ENCODE measurements around the gene ATOX1. TPM values are rescaled to one million over a fixed set of nuclear protein-coding genes. Genes with fewer than 3 reads are reported as not detected.
"Not testable (repeated sequence)": the region's sequence is repeated elsewhere in the genome, so short reads cannot be mapped to it uniquely, and the experiment has no call there.

The ATOX1 gene
- total and polyA plus RNA-seq, 9 of the 15 experiments (the other 6 are each of a cell fraction or from before 2014, with no cell fraction given), result 59.2 to 318 (median 86.2) TPM

- FAIRE-seq; H3K4me3 ChIP-seq; CTCF ChIA-PET (ENCODE audit: low intra/inter-chr PET ratio); H3K4me2 ChIP-seq (ENCODE audit: insufficient read depth, low read length); H3K9me1 ChIP-seq (ENCODE audit: control insufficient read depth, insufficient read depth, low read length); H2AFZ ChIP-seq (ENCODE audit: low read depth, low read length); H4K20me1 ChIP-seq (replicated peaks; ENCODE audit: control insufficient read depth, insufficient read depth, low read length); H3K4me1 ChIP-seq (replicated peaks in 1 of 2; ENCODE audit: control insufficient read depth in 2 of 2, insufficient read depth in 2 of 2, low read length in 2 of 2); H3K27ac ChIP-seq (ENCODE audit: extremely low read depth, low read depth, low read length); BruUV-seq (replicated peaks); POLR2A ChIA-PET; ATAC-seq; intact Hi-C loops (cut with micrococcal nuclease); H3K36me3 ChIP-seq (ENCODE audit: control insufficient read depth, insufficient read depth, low read length); DNase-seq (ENCODE audit: extremely low read depth in 1 of 4, low spot score in 3 of 4); H3K27me3 ChIP-seq (ENCODE audit: control insufficient read depth in 2 of 2, insufficient read depth in 2 of 2, low read length in 2 of 2); H3K9me3 ChIP-seq (replicated peaks; ENCODE audit: control insufficient read depth, insufficient read depth, low read depth, low read length); in situ Hi-C loops (cut with MboI); H3K79me2 ChIP-seq (ENCODE audit: control insufficient read depth, insufficient read depth, low read length); H3K9ac ChIP-seq (ENCODE audit: insufficient read depth in 1 of 2, low read depth in 2 of 2, low read length in 2 of 2): not testable (repeated sequence)
- WGBS (ENCODE audit: insufficient coverage, low coverage, missing lambda C conversion rate), result 34% methylated on average over 5 of the region's 5 CpGs
- TF ChIP-seq CBX3 (IDR thresholded peaks at IDR 0.05; ENCODE audit: borderline replicate concordance in 1 of 2, low read length in 2 of 2), result peak in 1 of 2 experiments; percentile 71; a peak in 2 of 3 replicates
- peak; percentile 71; the same call in 1 of the 2 replicates for TF ChIP-seq CBX5 (IDR thresholded peaks at IDR 0.05; ENCODE audit: borderline replicate concordance, low read depth)
- TF ChIP-seq TRIM28 (IDR thresholded peaks at IDR 0.05), result peak; percentile 68
- peak; percentile 55 for TF ChIP-seq ZNF280A (IDR thresholded peaks at IDR 0.05; ENCODE audit: low read depth, partially characterized antibody)
Measured at GRCh38 chr5:151729597-151729996, 28.8 kb downstream of the ATOX1 start.

- Histone ChIP-seq H3K9me1 (ENCODE audit: control insufficient read depth, insufficient read depth, low read length) (no peaks in the 10 kb centered on the region), H3K27ac (ENCODE audit: extremely low read depth, low read depth, low read length) (no peak overlapping the region), H3K4me2 (ENCODE audit: insufficient read depth, low read length) (no peak overlapping the region), H3K9me3 (replicated peaks; ENCODE audit: control insufficient read depth, insufficient read depth, low read depth, low read length) (no peaks in the 10 kb centered on the region), H3K27me3 (ENCODE audit: control insufficient read depth in 2 of 2, insufficient read depth in 2 of 2, low read length in 2 of 2) (no peaks in the 10 kb centered on the region), H4K20me1 (replicated peaks; ENCODE audit: control insufficient read depth, insufficient read depth, low read length) (no peaks in the 10 kb centered on the region), H3K4me3 (no peak overlapping the region), H3K79me2 (ENCODE audit: control insufficient read depth, insufficient read depth, low read length) (no peaks in the 10 kb centered on the region), H2AFZ (ENCODE audit: low read depth, low read length) (no peak overlapping the region), H3K4me1 (replicated peaks in 1 of 2; ENCODE audit: control insufficient read depth in 2 of 2, insufficient read depth in 2 of 2, low read length in 2 of 2) (peaks cover 7% of the 10 kb centered on the region in 2 experiments; a peak in 4 of 5 replicates), H3K36me3 (ENCODE audit: control insufficient read depth, insufficient read depth, low read length) (no peaks in the 10 kb centered on the region; the same call in 2 of the 3 replicates), H3K9ac (ENCODE audit: insufficient read depth in 1 of 2, low read depth in 2 of 2, low read length in 2 of 2) (no peak overlapping the region)
- DNase-seq (ENCODE audit: extremely low read depth in 1 of 4, low spot score in 3 of 4), result no peak
- 56% methylated on average over 2 of the region's 2 CpGs for WGBS (ENCODE audit: insufficient coverage, low coverage, missing lambda C conversion rate)
- in situ Hi-C loops (cut with MboI), result no loop called here
- POLR2A ChIA-PET, result no interaction called here
- intact Hi-C loops (cut with micrococcal nuclease), result no loop called here
- FAIRE-seq, result no peak
- TF ChIP-seq SNRNP70 (optimal IDR thresholded peaks at IDR 0.05; ENCODE audit: low read depth, low read length) (no peak), IRF9 (tag; IDR thresholded peaks at IDR 0.05) (no peak), MTF1 (CRISPR knock-in tag; IDR thresholded peaks at IDR 0.05; ENCODE audit: borderline replicate concordance) (no peak), NR0B1 (IDR thresholded peaks at IDR 0.05; ENCODE audit: partially characterized antibody) (no peak), ZNF212 (CRISPR knock-in tag; IDR thresholded peaks at IDR 0.05) (no peak)
- no TSS peak for BruUV-seq (replicated peaks)
- CTCF ChIA-PET (ENCODE audit: low intra/inter-chr PET ratio), result no interaction called here
- no peak for ATAC-seq
Measured at GRCh38 chr5:151724360-151724759, 34.1 kb downstream of the ATOX1 start.
